GM18951 (cell line): ENCODE data around the gene SCTR.

Experiments used
- POLR2A ChIP-seq: IDR thresholded peaks from 4 replicates; pipeline ENCODE4 v1.6.1; 2011; ENCODE audit warnings: mild to moderate bottlenecking; ENCODE audit not compliant: insufficient read length, insufficient read depth; ENCODE audit errors: extremely low read depth
- in situ Hi-C: fragments of 300-500 bp; cut with MboI; formaldehyde crosslinking; loops from one replicate; pipeline ENCODE4 v1.12.0; 2022; ENCODE audit warnings: low sequenced_read_pairs, mixed read lengths, inconsistent platforms; ENCODE audit not compliant: unreplicated experiment

The SCTR gene

GRCh38 chr2:119523952-119524694 lies at the start of gene SCTR:
SCTR (minus strand) TSS chr2:119524483; CDS start chr2:119524226, 257 bp downstream.
- no peak for TF ChIP-seq POLR2A
- in situ Hi-C loops, result no loop called here

- TF ChIP-seq POLR2A, result no peak
- in situ Hi-C loops, result no loop called here
These were observed 43.0 kb upstream of the SCTR start for GRCh38 chr2:119567292-119567691.

GRCh38 chr2:119565481-119565880 lies 41.2 kb upstream of the SCTR start:
- in situ Hi-C loops, result no loop called here
- no peak for TF ChIP-seq POLR2A

GRCh38 chr2:119553687-119554344 lies 29.5 kb upstream of the SCTR start:
- in situ Hi-C loops, result no loop called here
- TF ChIP-seq POLR2A, result no peak

GRCh38 chr2:119552902-119553301 lies 28.6 kb upstream of the SCTR start:
- in situ Hi-C loops, result no loop called here
- no peak for TF ChIP-seq POLR2A

GRCh38 chr2:119550856-119551255 lies 26.6 kb upstream of the SCTR start:
- TF ChIP-seq POLR2A, result no peak
- in situ Hi-C loops, result no loop called here

- in situ Hi-C loops, result no loop called here
- TF ChIP-seq POLR2A, result no peak
These were observed 26.1 kb upstream of the SCTR start for GRCh38 chr2:119550346-119550745.

GRCh38 chr2:119549241-119549640 lies 25.0 kb upstream of the SCTR start:
- in situ Hi-C loops, result no loop called here
- TF ChIP-seq POLR2A, result no peak

GRCh38 chr2:119548516-119549120 lies 24.3 kb upstream of the SCTR start:
- TF ChIP-seq POLR2A, result no peak
- in situ Hi-C loops, result no loop called here

- in situ Hi-C loops, result no loop called here
These were observed 22.1 kb upstream of the SCTR start for GRCh38 chr2:119546447-119546767.

GRCh38 chr2:119545754-119546446 lies 21.6 kb upstream of the SCTR start:
- in situ Hi-C loops, result no loop called here
- TF ChIP-seq POLR2A, result no peak

More at GRCh38 chr2:119546447-119546767, 22.1 kb upstream of the SCTR start:
- no peak for TF ChIP-seq POLR2A

GRCh38 chr2:119544939-119545475 lies 20.7 kb upstream of the SCTR start:
- in situ Hi-C loops, result no loop called here
- no peak for TF ChIP-seq POLR2A
